CD1c-positive myeloid dendritic cell (primary cell): ENCODE measurements around the gene CRYBA2.

ENCODE experiments used
- DNase-seq: peaks from one replicate; pipeline ENCODE4 v3.0.0-alpha.2; 2016; ENCODE audit errors: extremely low spot score

The CRYBA2 gene

GRCh38 chr2:218999021-218999880 lies 6.0 kb upstream of the CRYBA2 start:
- DNase-seq = no peak

DNA sequence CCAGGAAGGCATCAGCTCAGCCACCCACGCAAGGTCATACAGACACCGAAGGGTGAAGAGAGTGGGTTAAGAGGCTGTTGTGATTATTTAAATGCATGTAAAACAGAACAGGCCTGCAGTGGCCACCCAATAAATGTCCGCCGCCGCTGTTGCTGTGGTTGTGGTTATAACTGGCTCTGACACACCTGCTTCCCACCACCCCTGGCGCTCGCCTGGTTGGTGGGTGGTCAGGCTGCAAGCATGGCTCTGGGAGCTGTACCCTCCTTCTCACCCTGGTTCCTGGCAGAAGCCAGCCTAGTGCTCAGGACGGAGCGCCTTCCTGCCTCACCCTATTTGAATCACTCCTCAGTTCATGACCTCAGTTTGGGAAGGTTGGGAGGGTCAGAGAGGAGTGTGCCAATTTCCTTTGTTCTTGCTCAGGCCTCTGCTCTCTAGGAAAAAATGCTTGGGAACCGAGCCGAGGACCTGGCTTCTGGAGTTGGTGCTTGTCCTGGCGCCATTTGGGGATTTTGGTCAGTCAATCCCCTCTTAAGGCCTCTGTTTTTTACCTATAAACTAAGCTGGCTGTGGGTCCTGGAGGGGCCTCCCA lies 5.3 kb upstream of the CRYBA2 start:
- no peak for DNase-seq

DNA sequence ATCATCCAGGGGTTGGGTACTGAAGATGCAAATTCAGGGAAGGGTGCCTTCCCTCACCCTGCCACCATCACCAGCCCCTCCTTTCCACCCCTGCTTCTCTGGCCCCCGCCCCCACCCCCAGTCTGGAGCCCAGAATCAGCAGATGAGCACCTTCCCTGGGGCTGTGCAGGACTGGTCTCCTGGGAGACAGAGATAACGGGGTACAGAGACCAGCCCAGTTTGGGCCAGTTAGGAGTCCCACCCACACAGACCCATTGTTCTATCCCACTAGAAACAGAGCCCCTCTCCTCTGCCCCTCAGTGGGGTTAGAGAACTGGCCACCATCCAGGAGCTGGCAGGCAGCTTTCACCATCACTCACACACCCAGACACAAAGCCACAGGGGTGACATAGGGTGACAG lies 4.5 kb upstream of the CRYBA2 start:
- no peak for DNase-seq

DNA sequence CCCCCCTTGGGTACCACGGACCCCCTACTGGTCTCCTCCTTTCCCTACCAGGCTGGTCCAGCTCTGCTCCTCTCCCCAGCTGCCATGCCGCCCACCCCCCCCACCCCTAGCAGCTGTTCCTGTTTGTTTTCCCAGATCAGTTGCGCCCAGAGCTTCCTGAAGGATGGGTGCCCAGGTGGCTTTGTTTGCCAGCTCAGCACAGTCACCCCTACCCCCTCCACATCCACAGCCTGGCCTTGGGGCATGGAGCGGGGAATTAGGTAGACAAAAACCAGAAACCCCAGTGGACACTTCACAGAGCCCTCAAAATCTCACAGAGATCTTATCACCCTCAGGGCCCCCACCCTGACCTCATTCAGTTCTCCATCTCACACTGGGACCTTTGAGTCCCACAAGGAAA lies 3.7 kb upstream of the CRYBA2 start:
- DNase-seq = no peak

GRCh38 chr2:218995972-218996711 lies 2.9 kb upstream of the CRYBA2 start:
- DNase-seq = peak; percentile 89

GRCh38 chr2:218995561-218995960 lies 2.3 kb upstream of the CRYBA2 start:
- no peak for DNase-seq

DNA sequence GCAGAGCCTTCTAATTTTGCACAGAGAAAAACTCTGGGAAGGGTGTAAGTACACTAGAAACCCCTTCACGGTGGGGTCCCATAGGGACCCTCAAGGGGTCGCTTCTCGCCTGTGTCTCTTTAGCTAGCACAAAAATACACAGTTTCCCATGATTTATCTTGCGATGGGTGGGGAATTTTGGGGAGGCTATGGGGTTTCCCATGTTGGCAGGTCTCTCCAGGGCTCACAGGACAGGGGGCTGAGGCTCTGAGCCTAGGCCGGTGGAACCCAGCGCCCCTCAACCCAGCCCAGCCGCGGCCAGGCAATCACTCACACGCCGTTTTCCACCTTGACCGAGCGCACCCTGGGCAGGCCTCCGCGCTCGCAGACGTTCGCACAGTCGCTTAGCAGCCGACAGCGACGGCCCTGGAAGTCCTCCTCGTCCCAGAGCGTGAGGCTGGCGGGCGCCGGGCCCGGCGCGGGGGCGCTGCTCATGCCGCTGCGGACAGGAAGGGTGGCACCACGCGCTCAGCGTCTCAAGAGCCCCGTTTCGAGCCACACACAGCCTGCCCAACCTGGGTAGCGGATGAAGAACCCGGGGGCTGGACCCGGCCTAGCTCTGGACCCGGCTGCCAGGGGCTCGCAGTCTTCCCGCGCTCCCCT lies 398 bp downstream of the CRYBA2 start:
- no peak for DNase-seq

GRCh38 chr2:218992196-218992595 lies 1.0 kb downstream of the CRYBA2 start:
- no peak for DNase-seq

GRCh38 chr2:218991674-218992168 lies 1.5 kb downstream of the CRYBA2 start:
- DNase-seq = no peak

GRCh38 chr2:218990612-218991011 lies 2.6 kb downstream of the CRYBA2 start:
- no peak for DNase-seq

GRCh38 chr2:218990052-218990451 lies 3.2 kb downstream of the CRYBA2 start:
- DNase-seq = no peak

DNA sequence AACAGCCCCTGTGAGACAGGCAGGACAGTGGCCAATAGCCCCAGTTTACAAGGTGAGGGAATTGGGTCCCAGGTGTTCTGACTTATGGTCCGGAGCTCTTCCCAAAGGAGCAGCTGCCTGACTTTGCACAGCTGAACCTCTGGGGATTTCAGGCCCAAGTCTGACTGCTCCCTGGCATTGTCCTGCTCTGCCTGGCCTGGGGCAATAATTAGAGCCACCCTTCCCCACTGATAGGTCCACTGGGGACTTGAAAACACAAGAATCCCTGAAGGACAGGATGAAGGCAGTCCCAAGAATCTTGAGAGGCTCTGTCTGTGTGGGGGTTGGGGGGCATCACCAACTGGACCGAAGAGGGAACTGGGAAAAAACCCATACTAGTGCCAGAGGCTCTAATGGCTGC lies 4.6 kb downstream of the CRYBA2 start:
- no peak for DNase-seq

DNA sequence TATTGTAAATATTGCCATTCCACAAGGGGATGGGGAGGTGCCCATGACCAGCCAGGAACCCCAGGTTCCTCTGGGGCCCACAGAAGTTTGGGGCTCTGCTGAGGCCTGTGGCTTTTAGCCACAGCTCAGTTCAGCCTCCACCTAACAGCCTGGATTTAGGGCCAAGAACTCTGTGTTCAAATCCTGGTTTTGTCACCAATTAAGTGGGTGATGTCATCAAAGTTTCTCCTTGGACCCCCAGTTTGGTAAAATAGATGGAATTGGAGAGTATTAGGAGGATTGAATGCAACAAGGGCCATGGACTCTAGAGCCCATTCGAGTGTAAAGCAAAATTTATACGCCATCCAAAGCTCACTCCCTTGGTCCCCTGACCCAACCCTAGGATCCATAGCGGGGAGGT lies 5.1 kb downstream of the CRYBA2 start:
- DNase-seq = no peak

DNA sequence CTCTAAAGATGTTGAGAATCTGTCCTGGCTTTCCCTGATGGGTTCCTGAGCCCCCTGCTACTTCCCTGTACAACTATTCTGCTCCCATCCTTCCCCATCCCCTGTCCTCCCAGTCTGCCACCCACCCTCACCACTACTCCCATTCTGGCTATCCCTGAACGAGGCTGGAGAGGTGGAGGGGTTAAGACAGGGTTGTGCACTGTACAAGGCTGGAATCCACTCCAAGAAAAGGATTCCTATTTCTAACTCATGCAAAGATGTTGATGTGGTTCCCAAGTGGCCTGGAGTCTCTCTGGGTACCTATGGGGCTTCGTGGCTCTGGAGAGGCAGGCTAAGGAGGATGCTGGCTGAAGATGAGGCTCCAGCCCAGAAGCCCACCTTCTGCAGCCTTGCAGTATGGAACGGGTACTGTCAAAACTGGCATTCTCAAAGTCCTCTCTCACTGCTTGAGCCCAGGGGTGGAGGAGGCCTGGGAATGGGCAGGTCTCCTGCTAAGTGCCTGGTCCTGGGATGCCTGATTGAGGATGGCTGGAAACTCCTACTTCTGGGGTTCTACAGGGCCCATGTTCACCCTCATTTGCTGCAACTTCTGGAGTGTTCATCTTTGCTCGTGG lies 7.0 kb downstream of the CRYBA2 start:
- DNase-seq = no peak

DNA sequence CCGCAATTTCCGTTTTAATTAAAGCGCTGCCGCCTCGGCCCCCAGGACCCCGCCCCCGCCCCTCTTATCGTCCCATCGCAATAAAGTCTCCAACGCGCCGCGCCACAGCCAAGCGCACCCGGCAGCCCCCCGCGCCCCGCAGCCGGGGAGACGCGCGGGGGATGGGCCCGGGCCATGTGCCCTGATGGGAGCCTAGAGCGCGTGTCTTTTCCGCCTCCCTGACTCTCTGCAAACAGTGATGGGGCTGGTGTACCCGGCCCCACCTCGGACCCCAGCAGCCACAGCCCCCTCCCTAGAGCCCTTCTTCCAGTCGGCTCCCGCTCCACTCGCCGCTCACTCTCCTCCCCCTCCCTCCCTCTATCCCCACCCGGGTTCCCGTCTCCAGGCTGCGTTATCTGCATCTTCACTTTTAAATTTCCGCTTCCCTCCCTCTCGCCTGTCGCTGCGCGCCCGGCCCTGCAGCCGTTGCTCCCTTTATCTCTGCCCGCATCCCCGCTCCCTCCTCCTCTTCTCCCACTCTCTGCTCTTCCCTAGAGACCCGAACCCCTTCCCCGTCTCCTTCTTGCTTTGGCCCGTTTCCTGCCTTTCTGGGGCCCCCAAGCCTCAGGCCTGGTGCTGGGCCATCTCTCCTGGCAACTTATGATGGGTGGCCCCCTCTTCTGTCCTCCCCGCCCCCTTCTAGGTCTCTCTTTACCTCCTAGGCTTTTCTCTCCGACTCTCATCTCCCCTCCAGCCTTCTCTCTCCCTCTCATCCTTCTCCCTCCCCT lies 7.7 kb downstream of the CRYBA2 start:
- DNase-seq = no peak

DNA sequence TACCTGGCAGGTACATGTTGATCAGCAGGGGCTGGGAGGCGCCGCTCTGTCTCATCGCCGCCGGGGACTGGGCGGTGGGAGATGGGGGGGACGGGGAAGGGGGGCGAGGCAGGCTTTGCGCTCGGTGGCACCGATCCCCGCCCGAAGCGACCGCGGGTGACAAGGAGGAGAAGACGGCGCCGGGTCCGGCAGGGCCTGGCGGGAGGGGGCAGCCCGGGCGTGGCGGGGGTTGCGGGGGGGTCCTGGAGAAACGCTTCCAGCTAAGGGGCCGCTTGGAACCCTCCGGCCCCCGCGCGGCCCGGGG lies 8.2 kb downstream of the CRYBA2 start, which contains the start of gene FEV:
Gene FEV, minus strand, starts transcription at position 164 of the 304 bp plus-strand sequence. Its CDS starts 109 bp downstream, at position 55.
- DNase-seq = no peak

- DNase-seq = no peak
Observed at GRCh38 chr2:218984239-218985020, 8.8 kb downstream of the CRYBA2 start.

GRCh38 chr2:218983934-218984238 lies 9.3 kb downstream of the CRYBA2 start:
- DNase-seq = no peak

DNA sequence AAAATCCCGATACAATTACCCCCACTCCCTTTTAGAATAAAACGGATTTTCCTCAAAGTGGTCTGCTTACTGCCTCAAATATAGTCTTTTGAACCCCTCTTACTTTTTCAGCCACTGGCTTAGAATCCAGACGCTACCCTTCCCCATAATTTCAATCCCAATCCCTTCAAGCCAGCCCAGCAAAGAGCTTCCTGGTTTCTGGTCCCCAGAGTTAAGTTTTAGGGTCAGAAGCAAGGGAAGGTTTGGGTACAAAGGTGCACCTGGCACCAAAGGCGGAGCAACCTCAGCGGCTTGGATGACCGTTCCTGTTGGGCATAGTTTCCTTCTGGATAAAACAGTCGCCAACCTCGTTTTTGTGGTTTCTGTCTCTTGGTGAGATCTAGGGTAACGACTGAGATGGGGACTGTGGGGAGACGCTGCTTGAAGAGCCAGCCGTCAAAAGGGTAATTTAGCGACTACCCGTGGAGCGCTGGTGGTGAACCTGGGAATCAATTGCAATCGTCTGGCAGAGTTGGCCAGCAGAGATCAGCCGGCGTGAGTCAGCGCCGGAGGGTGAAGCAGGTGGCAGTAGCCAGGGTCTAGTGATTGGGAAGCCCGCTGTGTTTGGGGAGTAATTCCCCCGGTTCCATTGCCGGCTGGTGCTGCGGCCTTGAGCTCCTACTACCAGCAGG lies 9.8 kb downstream of the CRYBA2 start:
- no peak for DNase-seq
